ENCODE results near the gene GRK5.

GRK5 gene

GRCh38 chr10:119496273-119496672 is 288.9 kb downstream of the GRK5 start:
- H3K4me1 Mint-ChIP-seq: peaks cover 40% of the 10 kb centered on the region
- no peaks in the 10 kb centered on the region for H3K36me3 Mint-ChIP-seq (ENCODE audit: low read depth)

DNA sequence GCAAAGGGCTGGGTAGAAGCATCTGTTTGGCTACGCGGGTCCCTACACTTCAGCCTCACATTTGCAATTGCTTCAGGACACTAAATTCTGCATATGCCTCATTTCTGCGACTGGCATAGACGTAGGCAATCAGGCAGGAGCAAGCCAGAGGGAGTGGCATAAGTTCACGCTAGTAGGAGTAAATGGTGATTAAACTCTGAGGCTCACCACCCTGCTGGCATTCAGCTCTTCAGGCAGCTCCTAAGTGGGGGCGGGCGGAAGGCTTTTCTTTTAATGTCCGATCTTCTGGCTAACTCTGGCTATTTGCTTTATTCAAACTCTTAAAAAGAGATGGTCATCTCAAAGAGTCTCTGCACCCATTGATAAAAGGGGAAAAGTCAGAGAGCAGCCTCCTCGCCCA is 289.9 kb downstream of the GRK5 start:
- Mint-ChIP-seq H3K9me3 (no peaks in the 10 kb centered on the region), H3K27ac (no peak overlapping the region), H3K27me3 (ENCODE audit: low read depth) (peaks cover 47% of the 10 kb centered on the region), H3K4me3 (no peak overlapping the region), H3K4me1 (peaks cover 37% of the 10 kb centered on the region), H3K36me3 (ENCODE audit: low read depth) (no peaks in the 10 kb centered on the region)
- TF ChIP-seq, protein P1, sequence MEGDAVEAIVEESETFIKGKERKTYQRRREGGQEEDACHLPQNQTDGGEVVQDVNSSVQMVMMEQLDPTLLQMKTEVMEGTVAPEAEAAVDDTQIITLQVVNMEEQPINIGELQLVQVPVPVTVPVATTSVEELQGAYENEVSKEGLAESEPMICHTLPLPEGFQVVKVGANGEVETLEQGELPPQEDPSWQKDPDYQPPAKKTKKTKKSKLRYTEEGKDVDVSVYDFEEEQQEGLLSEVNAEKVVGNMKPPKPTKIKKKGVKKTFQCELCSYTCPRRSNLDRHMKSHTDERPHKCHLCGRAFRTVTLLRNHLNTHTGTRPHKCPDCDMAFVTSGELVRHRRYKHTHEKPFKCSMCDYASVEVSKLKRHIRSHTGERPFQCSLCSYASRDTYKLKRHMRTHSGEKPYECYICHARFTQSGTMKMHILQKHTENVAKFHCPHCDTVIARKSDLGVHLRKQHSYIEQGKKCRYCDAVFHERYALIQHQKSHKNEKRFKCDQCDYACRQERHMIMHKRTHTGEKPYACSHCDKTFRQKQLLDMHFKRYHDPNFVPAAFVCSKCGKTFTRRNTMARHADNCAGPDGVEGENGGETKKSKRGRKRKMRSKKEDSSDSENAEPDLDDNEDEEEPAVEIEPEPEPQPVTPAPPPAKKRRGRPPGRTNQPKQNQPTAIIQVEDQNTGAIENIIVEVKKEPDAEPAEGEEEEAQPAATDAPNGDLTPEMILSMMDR (IDR thresholded peaks at IDR 0.05; ENCODE audit: unreplicated experiment in 3 of 3): no peak

More at GRCh38 chr10:119496273-119496672, 288.9 kb downstream of the GRK5 start:
- TF ChIP-seq, protein P1 (IDR thresholded peaks at IDR 0.05; ENCODE audit: unreplicated experiment in 3 of 3): no peak
- Mint-ChIP-seq H3K27ac (no peak overlapping the region), H3K27me3 (ENCODE audit: low read depth) (peaks cover 41% of the 10 kb centered on the region), H3K4me3 (no peak overlapping the region), H3K9me3 (no peaks in the 10 kb centered on the region)

GRCh38 chr10:119498889-119499676 is 291.7 kb downstream of the GRK5 start:
- Mint-ChIP-seq H3K9me3 (no peaks in the 10 kb centered on the region), H3K4me1 (peaks cover 42% of the 10 kb centered on the region), H3K36me3 (ENCODE audit: low read depth) (no peaks in the 10 kb centered on the region), H3K27me3 (ENCODE audit: low read depth) (peaks cover 56% of the 10 kb centered on the region), H3K27ac (peak overlapping the region in 1 of 3 experiments; percentile 36), H3K4me3 (peak overlapping the region in 1 of 3 experiments; percentile 43)
- TF ChIP-seq, protein P1 (IDR thresholded peaks at IDR 0.05; ENCODE audit: unreplicated experiment in 3 of 3): no peak

GRCh38 chr10:119499677-119500002 is 292.3 kb downstream of the GRK5 start:
- peak overlapping the region in 2 of 3 experiments; percentile 36 to 66 for H3K27ac Mint-ChIP-seq
- TF ChIP-seq, protein P1 (IDR thresholded peaks at IDR 0.05; ENCODE audit: unreplicated experiment in 3 of 3): no peak
- H3K36me3 Mint-ChIP-seq (ENCODE audit: low read depth): no peaks in the 10 kb centered on the region
- peak overlapping the region in 1 of 3 experiments; percentile 43 for H3K4me3 Mint-ChIP-seq
- peaks cover 37% of the 10 kb centered on the region for H3K4me1 Mint-ChIP-seq
- H3K27me3 Mint-ChIP-seq (ENCODE audit: low read depth): peaks cover 55% of the 10 kb centered on the region
- H3K9me3 Mint-ChIP-seq: no peaks in the 10 kb centered on the region

GRCh38 chr10:119500123-119500795 is 292.9 kb downstream of the GRK5 start:
- TF ChIP-seq, protein P1 (IDR thresholded peaks at IDR 0.05; ENCODE audit: unreplicated experiment in 3 of 3): no peak

More at GRCh38 chr10:119500123-119500795, 292.9 kb downstream of the GRK5 start:
- peaks cover 51% of the 10 kb centered on the region for H3K27me3 Mint-ChIP-seq (ENCODE audit: low read depth)
- no peaks in the 10 kb centered on the region for H3K36me3 Mint-ChIP-seq (ENCODE audit: low read depth)
- H3K4me1 Mint-ChIP-seq: peaks cover 39% of the 10 kb centered on the region
- no peak overlapping the region for H3K4me3 Mint-ChIP-seq
- H3K27ac Mint-ChIP-seq: peak overlapping the region; percentile 23 to 66 (median 36)
- H3K9me3 Mint-ChIP-seq: no peaks in the 10 kb centered on the region
